BJ (cell line): ENCODE data around the gene GABRB3. TPM values are rescaled to one million over a fixed set of nuclear protein-coding genes. Genes with fewer than 3 reads are reported as not detected.

Source experiments
- CTCF ChIA-PET: fragments of 350-600 bp; formaldehyde crosslinking; extraction: SDS; loops from one replicate; lab custom pipeline; 2021; ENCODE audit warnings: antibody characterized with exemption, inconsistent platforms; lab: Yijun Ruan, JAX
- POLR2A ChIA-PET: fragments of 300-600 bp; sonication (Branson Sonifier 250); formaldehyde crosslinking; extraction: SDS; loops from one replicate; lab custom pipeline; 2021; ENCODE audit warnings: antibody characterized with exemption; lab: Charles Lee
- DNase-seq: peaks from one replicate; pipeline ENCODE4 v3.0.0-alpha.2; 2011; ENCODE audit warnings: low read depth
- H3K27me3 ChIP-seq: 2 replicates; pipeline ENCODE4 v1.6.0; 2011; ENCODE audit warnings: low read length; ENCODE audit not compliant: control insufficient read depth, insufficient read depth
- H3K36me3 ChIP-seq: 2 replicates; pipeline ENCODE4 v1.5.1; 2011; ENCODE audit warnings: low read length; ENCODE audit not compliant: control insufficient read depth, insufficient read depth
- H3K4me3 ChIP-seq: 2 replicates; pipeline ENCODE4 v1.5.1; 2011; ENCODE audit warnings: low read depth, mild to moderate bottlenecking, control low read depth, low read length
- polyA minus RNA-seq: library from RNA; depleted of rRNA, polyadenylated mRNA; stranded (reverse); fragments of >200 nt; gene quantifications from 2 replicates; pipeline ENCODE4 v1.2.3, GENCODE V29; 2011; rRNA and poly(A)+ RNA removed
- polyA plus RNA-seq: library from polyadenylated mRNA; depleted of rRNA; stranded (reverse); fragments of >200 nt; gene quantifications from 2 replicates; pipeline ENCODE4 v1.2.3, GENCODE V29; 2011; rRNA removed
- TF ChIP-seq, protein P1 (sequence below): IDR thresholded peaks from 2 replicates; pipeline ENCODE4 v1.5.1; 2011; ENCODE audit warnings: low read depth, mild to moderate bottlenecking, control low read depth, inconsistent platforms, low read length, moderate library complexity; ENCODE audit not compliant: insufficient read depth

GABRB3 gene
- 2.3 and 2.6 TPM in 2 replicates for polyA plus RNA-seq
- 2.0 and 2.3 TPM in 2 replicates for polyA minus RNA-seq

- no peak within 1 kb of the TSS for H3K4me3 ChIP-seq
- H3K36me3 ChIP-seq, result no peaks in the 10 kb centered on the region
- TF ChIP-seq, protein P1, sequence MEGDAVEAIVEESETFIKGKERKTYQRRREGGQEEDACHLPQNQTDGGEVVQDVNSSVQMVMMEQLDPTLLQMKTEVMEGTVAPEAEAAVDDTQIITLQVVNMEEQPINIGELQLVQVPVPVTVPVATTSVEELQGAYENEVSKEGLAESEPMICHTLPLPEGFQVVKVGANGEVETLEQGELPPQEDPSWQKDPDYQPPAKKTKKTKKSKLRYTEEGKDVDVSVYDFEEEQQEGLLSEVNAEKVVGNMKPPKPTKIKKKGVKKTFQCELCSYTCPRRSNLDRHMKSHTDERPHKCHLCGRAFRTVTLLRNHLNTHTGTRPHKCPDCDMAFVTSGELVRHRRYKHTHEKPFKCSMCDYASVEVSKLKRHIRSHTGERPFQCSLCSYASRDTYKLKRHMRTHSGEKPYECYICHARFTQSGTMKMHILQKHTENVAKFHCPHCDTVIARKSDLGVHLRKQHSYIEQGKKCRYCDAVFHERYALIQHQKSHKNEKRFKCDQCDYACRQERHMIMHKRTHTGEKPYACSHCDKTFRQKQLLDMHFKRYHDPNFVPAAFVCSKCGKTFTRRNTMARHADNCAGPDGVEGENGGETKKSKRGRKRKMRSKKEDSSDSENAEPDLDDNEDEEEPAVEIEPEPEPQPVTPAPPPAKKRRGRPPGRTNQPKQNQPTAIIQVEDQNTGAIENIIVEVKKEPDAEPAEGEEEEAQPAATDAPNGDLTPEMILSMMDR, result no peak
- ChIA-PET POLR2A (no interaction called here), CTCF (no interaction called here)
- H3K27me3 ChIP-seq, result no peaks in the 10 kb centered on the region; the same call in 1 of the 2 replicates
- DNase-seq, result no peak
Measured at GRCh38 chr15:26772154-26773066, at the start of gene GABRB3. Gene GABRB3 (minus strand): TSS chr15:26773066.

- TF ChIP-seq, protein P1, result no peak
- ChIA-PET CTCF (no interaction called here), POLR2A (no interaction called here)
- DNase-seq, result no peak
- no peaks in the 10 kb centered on the region for H3K27me3 ChIP-seq
- H3K36me3 ChIP-seq, result no peaks in the 10 kb centered on the region
- H3K4me3 ChIP-seq, result no peak overlapping the region
Measured at GRCh38 chr15:26807517-26808427, 34.9 kb upstream of the GABRB3 start.

DNA sequence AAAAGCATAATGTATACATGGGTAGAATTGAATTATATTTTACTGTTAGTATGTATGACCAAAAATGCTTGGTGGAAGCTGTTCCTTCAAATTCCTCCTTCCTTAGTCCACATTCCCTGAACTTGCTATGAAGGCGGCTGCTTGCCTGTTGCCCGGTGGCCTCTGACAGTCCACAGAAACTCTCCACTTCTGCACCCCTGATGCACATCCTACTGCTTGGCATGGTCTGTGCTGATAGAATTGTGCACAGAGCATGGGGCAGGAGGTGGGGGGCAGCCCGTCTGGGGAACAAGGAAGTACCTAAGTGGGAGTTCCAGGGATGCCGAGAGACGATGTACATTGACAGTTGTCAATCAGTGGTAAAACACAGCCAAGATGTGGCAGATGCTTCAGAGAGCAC lies 33.7 kb upstream of the GABRB3 start:
- TF ChIP-seq, protein P1, result no peak
- DNase-seq, result no peak
- CTCF ChIA-PET, result no interaction called here
- POLR2A ChIA-PET, result no interaction called here
- Histone ChIP-seq H3K36me3 (no peaks in the 10 kb centered on the region), H3K27me3 (no peaks in the 10 kb centered on the region), H3K4me3 (no peak overlapping the region)

DNA sequence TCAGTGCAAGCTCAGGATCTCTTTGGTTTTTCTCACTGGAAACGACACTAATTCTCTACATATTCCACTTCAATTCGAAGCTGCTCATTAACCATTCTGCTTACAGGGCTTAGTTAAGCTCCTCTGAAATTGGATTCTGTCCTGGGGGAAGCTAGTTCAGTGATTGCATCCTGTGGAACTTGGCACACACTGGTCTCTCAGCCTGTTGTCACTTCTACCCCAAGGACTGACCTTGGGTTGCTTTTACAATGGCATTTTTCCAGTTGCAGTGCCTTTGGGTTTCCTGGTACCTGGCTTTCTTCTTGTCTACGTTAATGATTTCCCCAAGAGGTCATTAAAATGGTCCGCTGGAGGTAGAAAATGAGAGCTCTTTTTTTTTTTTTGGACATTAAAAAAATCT lies 33.3 kb upstream of the GABRB3 start:
- TF ChIP-seq, protein P1, result no peak
- Histone ChIP-seq H3K36me3 (no peaks in the 10 kb centered on the region), H3K4me3 (no peak overlapping the region), H3K27me3 (no peaks in the 10 kb centered on the region)
- ChIA-PET CTCF (no interaction called here), POLR2A (no interaction called here)
- DNase-seq, result no peak

- no peak for DNase-seq
- POLR2A ChIA-PET, result no interaction called here
- Histone ChIP-seq H3K4me3 (no peak overlapping the region), H3K36me3 (no peaks in the 10 kb centered on the region), H3K27me3 (no peaks in the 10 kb centered on the region)
- CTCF ChIA-PET, result no interaction called here
- TF ChIP-seq, protein P1, result no peak
Measured at GRCh38 chr15:26805470-26805869, 32.6 kb upstream of the GABRB3 start.
